Glutamatergic neuron (in vitro differentiated cells): ENCODE measurements around the gene SLC10A7. TPM values are rescaled to one million over a fixed set of nuclear protein-coding genes. Genes with fewer than 3 reads are reported as not detected.

Experiments used
- DNase-seq: peaks from one replicate; pipeline ENCODE4 v3.0.0; 2022
- H3K27ac Mint-ChIP-seq: one replicate; pipeline ENCODE4 v1.8.0; 2020; ENCODE audit warnings: mild to moderate bottlenecking, mixed read lengths, inconsistent platforms; ENCODE audit not compliant: unreplicated experiment
- H3K27me3 Mint-ChIP-seq: one replicate; pipeline ENCODE4 v1.8.0; 2020; ENCODE audit warnings: mild to moderate bottlenecking, moderate library complexity, mixed read lengths, inconsistent platforms; ENCODE audit not compliant: unreplicated experiment
- H3K36me3 Mint-ChIP-seq: one replicate; pipeline ENCODE4 v1.8.0; 2020; ENCODE audit warnings: mild to moderate bottlenecking, mixed read lengths, inconsistent platforms; ENCODE audit not compliant: unreplicated experiment
- H3K4me1 Mint-ChIP-seq: one replicate; pipeline ENCODE4 v1.8.0; 2020; ENCODE audit warnings: mild to moderate bottlenecking, low read depth, mixed read lengths, inconsistent platforms; ENCODE audit not compliant: unreplicated experiment
- H3K4me3 Mint-ChIP-seq: one replicate; pipeline ENCODE4 v1.8.0; 2020; ENCODE audit warnings: mild to moderate bottlenecking, mixed read lengths, inconsistent platforms; ENCODE audit not compliant: unreplicated experiment
- H3K9me3 Mint-ChIP-seq: one replicate; pipeline ENCODE4 v1.8.0; 2020; ENCODE audit warnings: mild to moderate bottlenecking, moderate library complexity, mixed read lengths, inconsistent platforms; ENCODE audit not compliant: unreplicated experiment
- total RNA-seq: library from RNA; stranded (reverse); fragmentation: NEBNext Ultra II Directional; extraction: Animal tissue kit (Norgen Biotek cat#: 25700); gene quantifications from one replicate; pipeline ENCODE4 v1.2.1, GENCODE V29; 2021; ENCODE audit not compliant: unreplicated experiment
- TF ChIP-seq, protein P1 (sequence below): fragments of 200-600 bp; sonication (generic); IDR thresholded peaks from one replicate; pipeline ENCODE4 v1.5.0; 2021; ENCODE audit not compliant: partially characterized antibody, unreplicated experiment

Gene SLC10A7
- total RNA-seq, 1 donor from 2014 or later: 13.5 TPM

DNA sequence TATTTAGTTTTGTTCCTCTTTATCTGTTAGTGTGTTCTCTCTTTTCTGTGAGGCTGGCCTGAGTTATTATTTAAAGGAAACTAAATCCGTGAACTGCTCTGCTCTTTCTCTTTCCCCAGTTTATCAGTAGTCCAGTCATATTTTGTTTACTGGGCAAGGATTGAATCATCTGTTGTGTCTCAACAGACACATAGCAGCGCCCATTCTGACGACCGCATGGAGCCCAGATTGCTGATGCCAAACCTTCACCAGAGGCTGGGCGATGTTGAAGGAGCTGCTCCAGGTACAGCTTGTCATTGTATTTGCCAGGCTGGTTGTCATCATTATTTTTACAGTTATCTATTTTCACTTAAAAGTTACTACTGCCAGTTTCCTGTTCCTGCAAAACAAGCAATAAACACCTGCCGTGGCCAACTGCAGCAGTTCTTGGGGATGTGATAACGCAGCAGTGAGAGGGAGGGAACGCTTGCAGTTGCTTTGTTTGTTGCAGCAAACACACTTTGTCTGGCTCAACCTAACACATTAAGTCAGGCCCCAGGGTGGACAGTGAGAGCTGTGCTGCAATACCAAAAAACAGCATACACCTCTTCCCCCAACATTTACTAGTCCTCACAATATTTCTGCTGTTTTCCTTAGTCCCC is 297.3 kb downstream of the SLC10A7 start:
- TF ChIP-seq, protein P1, sequence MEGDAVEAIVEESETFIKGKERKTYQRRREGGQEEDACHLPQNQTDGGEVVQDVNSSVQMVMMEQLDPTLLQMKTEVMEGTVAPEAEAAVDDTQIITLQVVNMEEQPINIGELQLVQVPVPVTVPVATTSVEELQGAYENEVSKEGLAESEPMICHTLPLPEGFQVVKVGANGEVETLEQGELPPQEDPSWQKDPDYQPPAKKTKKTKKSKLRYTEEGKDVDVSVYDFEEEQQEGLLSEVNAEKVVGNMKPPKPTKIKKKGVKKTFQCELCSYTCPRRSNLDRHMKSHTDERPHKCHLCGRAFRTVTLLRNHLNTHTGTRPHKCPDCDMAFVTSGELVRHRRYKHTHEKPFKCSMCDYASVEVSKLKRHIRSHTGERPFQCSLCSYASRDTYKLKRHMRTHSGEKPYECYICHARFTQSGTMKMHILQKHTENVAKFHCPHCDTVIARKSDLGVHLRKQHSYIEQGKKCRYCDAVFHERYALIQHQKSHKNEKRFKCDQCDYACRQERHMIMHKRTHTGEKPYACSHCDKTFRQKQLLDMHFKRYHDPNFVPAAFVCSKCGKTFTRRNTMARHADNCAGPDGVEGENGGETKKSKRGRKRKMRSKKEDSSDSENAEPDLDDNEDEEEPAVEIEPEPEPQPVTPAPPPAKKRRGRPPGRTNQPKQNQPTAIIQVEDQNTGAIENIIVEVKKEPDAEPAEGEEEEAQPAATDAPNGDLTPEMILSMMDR: no peak
- DNase-seq: no peak
- Mint-ChIP-seq H3K27ac (no peak overlapping the region), H3K27me3 (peaks cover 5% of the 10 kb centered on the region), H3K4me1 (peaks cover 21% of the 10 kb centered on the region), H3K4me3 (no peak overlapping the region), H3K36me3 (no peaks in the 10 kb centered on the region), H3K9me3 (peaks cover 8% of the 10 kb centered on the region)

DNA sequence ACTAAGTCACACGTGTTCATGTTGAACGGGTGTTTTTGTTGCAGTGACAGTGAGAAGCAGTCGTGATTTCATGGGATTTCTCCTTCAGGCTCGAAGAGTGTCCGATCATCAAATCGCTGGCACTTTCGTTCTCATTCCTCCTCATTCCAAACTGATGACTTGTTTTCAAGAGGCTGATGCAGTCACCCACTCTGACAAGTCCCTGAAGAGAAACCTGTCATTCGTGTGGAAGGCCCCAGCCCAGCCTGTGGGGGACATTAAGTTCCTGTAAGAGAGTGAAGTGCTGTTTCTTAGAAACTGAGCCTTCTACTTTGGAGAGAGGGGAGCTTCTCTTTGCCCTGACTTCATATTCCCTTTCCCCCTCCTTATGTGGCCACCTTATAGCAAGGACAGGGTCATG is 299.4 kb downstream of the SLC10A7 start:
- H3K4me3 Mint-ChIP-seq: no peak overlapping the region
- H3K9me3 Mint-ChIP-seq: peaks cover 8% of the 10 kb centered on the region
- peaks cover 21% of the 10 kb centered on the region for H3K4me1 Mint-ChIP-seq
- H3K27ac Mint-ChIP-seq: no peak overlapping the region
- DNase-seq: no peak
- no peaks in the 10 kb centered on the region for H3K36me3 Mint-ChIP-seq
- TF ChIP-seq, protein P1: no peak
- peaks cover 5% of the 10 kb centered on the region for H3K27me3 Mint-ChIP-seq

DNA sequence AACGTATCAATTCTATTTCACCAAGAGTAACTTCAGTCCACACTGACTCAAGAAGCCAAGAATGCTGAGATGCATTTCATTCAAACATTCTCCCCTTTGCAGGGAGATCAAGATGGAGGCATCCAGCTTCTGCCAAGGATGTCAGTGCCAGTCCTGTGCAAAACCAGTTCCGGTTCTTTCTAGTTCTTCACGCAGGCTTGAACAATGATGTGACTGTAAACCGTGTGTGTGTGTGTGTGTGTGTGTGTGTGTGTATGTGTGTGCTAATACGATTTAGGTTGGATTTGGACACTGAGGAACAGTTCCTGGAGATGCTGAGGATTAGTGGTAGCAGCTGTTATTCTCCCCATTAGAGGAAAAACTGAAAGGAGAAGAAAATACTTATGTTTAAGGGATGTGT is 307.5 kb downstream of the SLC10A7 start, which contains the start of gene REELD1:
Gene REELD1, plus strand, starts transcription at position 301 of the 400 bp plus-strand sequence. CDS start 2,415 bp downstream, outside the sequence.
- Mint-ChIP-seq H3K9me3 (no peaks in the 10 kb centered on the region), H3K27me3 (no peaks in the 10 kb centered on the region), H3K36me3 (peaks cover 13% of the 10 kb centered on the region)

DNA sequence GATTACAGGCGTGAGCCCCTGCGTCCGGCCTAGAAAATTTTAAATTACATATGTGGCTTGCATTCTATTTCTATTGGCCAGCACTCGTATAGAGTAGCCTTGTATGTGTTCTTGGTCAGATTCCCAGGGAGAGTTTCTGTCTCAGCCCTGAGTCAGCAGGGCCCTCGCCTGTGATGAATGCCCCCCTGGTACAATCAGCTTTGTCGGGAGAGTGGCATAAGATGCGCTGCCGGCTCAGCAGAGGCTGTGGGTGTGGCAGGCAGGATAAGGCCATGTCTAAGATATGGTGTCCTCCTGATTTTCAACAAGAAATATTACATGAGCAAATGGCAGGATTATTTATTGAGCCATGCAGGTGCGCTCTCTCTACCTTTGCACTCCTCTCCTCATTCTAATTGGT is 309.0 kb downstream of the SLC10A7 start:
- H3K36me3 Mint-ChIP-seq: peaks cover 13% of the 10 kb centered on the region
- H3K27me3 Mint-ChIP-seq: no peaks in the 10 kb centered on the region
- TF ChIP-seq, protein P1: no peak
- H3K4me1 Mint-ChIP-seq: no peaks in the 10 kb centered on the region
- H3K27ac Mint-ChIP-seq: no peak overlapping the region
- no peak overlapping the region for H3K4me3 Mint-ChIP-seq
- no peaks in the 10 kb centered on the region for H3K9me3 Mint-ChIP-seq
- no peak for DNase-seq

More for the DNA sequence above, 307.5 kb downstream of the SLC10A7 start, which contains the start of gene REELD1:
- TF ChIP-seq, protein P1: no peak
- DNase-seq: no peak
- no peak within 1 kb of the TSS for H3K4me3 Mint-ChIP-seq
- no peaks in the 10 kb centered on the region for H3K4me1 Mint-ChIP-seq
- H3K27ac Mint-ChIP-seq: no peak within 1 kb of the TSS

DNA sequence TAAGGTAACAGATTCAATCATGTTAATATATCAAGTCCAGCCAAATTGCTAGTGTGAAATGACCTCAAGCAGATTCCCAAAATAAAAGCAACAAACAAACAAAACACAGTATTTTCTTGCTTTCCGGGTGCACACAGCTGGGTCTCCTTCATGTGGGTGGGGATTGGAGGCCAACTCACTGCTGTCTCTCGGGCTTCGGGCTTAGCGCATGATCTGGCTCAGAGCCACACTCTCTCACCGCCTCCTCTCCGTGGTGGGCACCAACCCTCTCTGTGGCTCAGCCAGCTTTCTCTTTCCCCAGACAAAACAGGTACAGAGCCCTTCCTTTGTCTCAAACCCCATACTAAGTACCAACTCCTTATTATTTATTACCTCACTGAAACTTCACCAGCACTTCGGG is 310.3 kb downstream of the SLC10A7 start:
- peaks cover 13% of the 10 kb centered on the region for H3K36me3 Mint-ChIP-seq
- H3K27ac Mint-ChIP-seq: no peak overlapping the region
- H3K4me3 Mint-ChIP-seq: no peak overlapping the region
- no peak for DNase-seq
- no peaks in the 10 kb centered on the region for H3K4me1 Mint-ChIP-seq
- H3K27me3 Mint-ChIP-seq: no peaks in the 10 kb centered on the region
- TF ChIP-seq, protein P1: no peak
- H3K9me3 Mint-ChIP-seq: no peaks in the 10 kb centered on the region
